H1 (cell line): ENCODE measurements around the gene SGK2. TPM values are rescaled to one million over a fixed set of nuclear protein-coding genes. Genes with fewer than 3 reads are reported as not detected.

Experiments
- ATF3 ChIP-seq: IDR thresholded peaks from 2 replicates; pipeline ENCODE4 v1.6.1; 2011; ENCODE audit warnings: low read depth, mild to moderate bottlenecking, low read length; ENCODE audit not compliant: insufficient read depth
- CTCF ChIP-seq, 3 experiments: IDR thresholded peaks; 1 replicate in 2 of 3; 2 replicates in 1 of 3; pipeline versions ENCODE4 v1.5.1 to v1.6.1; 2011; ENCODE audit warnings: low read length in 3 of 3, mild to moderate bottlenecking in 3 of 3, inconsistent platforms in 2 of 3, low read depth in 1 of 3, moderate library complexity in 1 of 3; ENCODE audit not compliant: insufficient read depth in 1 of 3; ENCODE audit errors: control extremely low read depth in 1 of 3
- HDAC6 ChIP-seq: IDR thresholded peaks from one replicate; pipeline ENCODE4 v1.7.1; 2012; ENCODE audit warnings: low read depth, mild to moderate bottlenecking, inconsistent platforms, low read length, moderate library complexity
- POLR2AphosphoS5 ChIP-seq: IDR thresholded peaks from 2 replicates; pipeline ENCODE4 v1.6.1; 2011; ENCODE audit warnings: low read depth, low read length
- SIX5 ChIP-seq: IDR thresholded peaks from 2 replicates; pipeline ENCODE4 v1.6.1; 2011; ENCODE audit warnings: mild to moderate bottlenecking, low read depth, low read length
- TCF12 ChIP-seq: IDR thresholded peaks from 2 replicates; pipeline ENCODE4 v1.6.1; 2011; ENCODE audit warnings: low read depth, mild to moderate bottlenecking, low read length
- TEAD4 ChIP-seq: IDR thresholded peaks from 2 replicates; pipeline ENCODE4 v1.6.1; 2012; ENCODE audit warnings: low read depth, low read length, inconsistent platforms, mixed read lengths
- ZNF274 ChIP-seq: IDR thresholded peaks from 2 replicates; pipeline ENCODE4 v1.7.0; 2012; ENCODE audit warnings: low read length, borderline replicate concordance; ENCODE audit errors: extremely low read depth
- polyA plus RNA-seq, 7 experiments: library from polyadenylated mRNA; depleted of rRNA in 3 of 7; stranded (reverse) in 5 of 7; unstranded in 2 of 7; fragments of >200 nt in 5 of 7; fragments of 200-250 nt in 2 of 7; gene quantifications; 1 replicate in 5 of 7; 2 replicates in 1 of 7; 4 replicates in 1 of 7; pipeline versions ENCODE4 v1.2.1 to v1.2.3, GENCODE V29; 2011 to 2013; ENCODE audit warnings: missing spikeins in 2 of 7, mixed read lengths in 2 of 7
- total RNA-seq: library from RNA; stranded (reverse); fragmentation: NEBNext Ultra II Directional; extraction: Animal tissue kit (Norgen Biotek cat#: 25700); gene quantifications from 2 replicates; pipeline ENCODE4 v1.2.1, GENCODE V29; 2021

Gene SGK2
- total and polyA plus RNA-seq, 2 of the 8 experiments (the other 6 are each of a cell fraction or from before 2014, with no cell fraction given) = 0.21 TPM; not detected in 1

- no peak for TF ChIP-seq CTCF (IDR thresholded peaks at IDR 0.05; ENCODE audit: control extremely low read depth in 1 of 3, insufficient read depth in 1 of 3, low read depth in 1 of 3, low read length in 3 of 3)
- no peak for TF ChIP-seq TCF12
- no peak for TF ChIP-seq POLR2AphosphoS5
- no peak for TF ChIP-seq SIX5
- no peak for TF ChIP-seq TEAD4
- no peak for TF ChIP-seq ATF3
- TF ChIP-seq ZNF274 = no peak
- TF ChIP-seq HDAC6 = no peak
Observed at GRCh38 chr20:43563429-43563828, 4.6 kb downstream of the SGK2 start (continued).
